ENCODE data around the gene ADORA1.

DNA sequence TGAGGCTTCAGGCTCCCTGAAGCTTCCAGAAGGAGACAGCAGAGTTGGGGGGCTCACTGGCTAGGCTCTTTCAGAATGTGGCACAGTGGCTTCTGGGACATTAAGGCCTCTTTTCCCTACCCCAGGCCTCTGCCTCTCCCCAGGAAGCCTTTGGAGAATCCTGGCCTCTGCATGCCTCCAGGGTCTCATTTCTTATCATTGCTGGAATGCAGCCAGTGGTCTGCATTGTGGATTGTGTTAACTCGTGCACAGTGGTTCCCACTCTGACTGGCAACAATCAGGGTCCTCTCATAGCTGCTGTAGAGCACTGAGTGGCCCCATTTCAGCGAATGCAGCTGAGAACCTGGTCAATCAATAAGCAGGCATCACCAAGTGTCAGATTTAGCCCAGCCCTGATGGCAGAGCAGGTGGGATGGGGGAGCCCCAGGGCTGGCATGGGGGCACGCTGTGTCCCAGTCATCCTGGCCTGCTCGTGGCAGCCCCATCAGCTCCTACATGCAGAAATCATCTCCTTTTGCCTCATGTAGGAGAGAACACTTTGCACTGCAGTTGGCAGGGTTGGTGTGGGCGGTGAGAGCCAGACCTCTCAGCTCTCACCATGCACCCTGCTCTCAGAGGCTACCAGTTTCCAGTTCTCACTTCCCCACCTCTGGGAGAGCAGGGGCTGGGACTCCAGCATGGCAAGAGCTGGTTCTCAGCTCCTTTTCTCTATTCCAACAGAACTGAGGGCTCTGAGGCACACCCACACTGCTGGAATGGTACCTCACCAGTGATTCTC is 13.4 kb downstream of the ADORA1 start:
- TF ChIP-seq NR2C2 (IDR thresholded peaks at IDR 0.05; ENCODE audit: borderline replicate concordance, control insufficient read depth, insufficient read length, low read depth) (no peak), SIN3A (IDR thresholded peaks at IDR 0.05; ENCODE audit: low read depth, low read length) (no peak)

Data from GM12878 (cell line).